ENCODE data around the gene AGXT2. TPM values are rescaled to one million over a fixed set of nuclear protein-coding genes. Genes with fewer than 3 reads are reported as not detected.

Gene AGXT2
- total RNA-seq, 1 experiment from 2014 or later, result not detected

GRCh38 chr5:35023391-35024178 is 24.2 kb downstream of the AGXT2 start:
- Mint-ChIP-seq H3K36me3 (no peaks in the 10 kb centered on the region), H3K9me3 (no peaks in the 10 kb centered on the region), H3K27me3 (ENCODE audit: low read depth) (no peaks in the 10 kb centered on the region), H3K4me1 (no peaks in the 10 kb centered on the region), H3K4me3 (no peak overlapping the region), H3K27ac (no peak overlapping the region)
- POLR2A ChIA-PET, result no interaction called here
- CTCF ChIA-PET, result interaction anchor here (1.4 kb wide), 1 partner anchor 20 kb away, joined by 7 read pairs; no protein-coding TSS in a partner anchor
- no peak for DNase-seq (ENCODE audit: low spot score)
- ATAC-seq, result no peak
- TF ChIP-seq ATF1 (CRISPR knock-in tag; IDR thresholded peaks at IDR 0.05), result no peak
- TF ChIP-seq ZNF532 (CRISPR knock-in tag; IDR thresholded peaks at IDR 0.05; ENCODE audit: borderline replicate concordance), result no peak
- TF ChIP-seq PREB (CRISPR knock-in tag; IDR thresholded peaks at IDR 0.05; ENCODE audit: borderline replicate concordance), result no peak
- TF ChIP-seq MYBL2 (CRISPR knock-in tag; IDR thresholded peaks at IDR 0.05), result no peak
- no peak for TF ChIP-seq NFYB (CRISPR knock-in tag; conservative IDR thresholded peaks at IDR 0.05; ENCODE audit: low read depth)
- no peak for TF ChIP-seq ZMAT4 (CRISPR knock-in tag; IDR thresholded peaks at IDR 0.05)
- TF ChIP-seq FOXP4 (CRISPR knock-in tag; IDR thresholded peaks at IDR 0.05), result no peak
- TF ChIP-seq SP1 (CRISPR knock-in tag; conservative IDR thresholded peaks at IDR 0.05), result no peak
- no peak for TF ChIP-seq USF2 (CRISPR knock-in tag; IDR thresholded peaks at IDR 0.05)
- TF ChIP-seq NR2C2 (CRISPR knock-in tag; IDR thresholded peaks at IDR 0.05), result no peak
- TF ChIP-seq ZNF416 (CRISPR knock-in tag; IDR thresholded peaks at IDR 0.05), result no peak

- Mint-ChIP-seq H3K27ac (no peak overlapping the region), H3K27me3 (ENCODE audit: low read depth) (no peaks in the 10 kb centered on the region; the same call in 1 of the 2 replicates), H3K9me3 (peaks cover 15% of the 10 kb centered on the region), H3K36me3 (no peaks in the 10 kb centered on the region), H3K4me3 (no peak overlapping the region), H3K4me1 (no peaks in the 10 kb centered on the region)
- DNase-seq (ENCODE audit: low spot score) (no peak), ATAC-seq (no peak)
- POLR2A ChIA-PET, result no interaction called here
- CTCF ChIA-PET, result interaction anchor here (1.1 kb wide), 2 partner anchors 13 kb away, joined by 3 to 4 read pairs; no protein-coding TSS in a partner anchor
- TF ChIP-seq ZNF423 (CRISPR knock-in tag; IDR thresholded peaks at IDR 0.05) (no peak), ATF1 (CRISPR knock-in tag; IDR thresholded peaks at IDR 0.05) (no peak), E2F4 (CRISPR knock-in tag; IDR thresholded peaks at IDR 0.05; ENCODE audit: borderline replicate concordance, low read depth) (no peak), GRHL2 (CRISPR knock-in tag; IDR thresholded peaks at IDR 0.05; ENCODE audit: insufficient replicate concordance, severe bottlenecking) (no peak), RORB (CRISPR knock-in tag; IDR thresholded peaks at IDR 0.05) (no peak), ARID4B (CRISPR knock-in tag; IDR thresholded peaks at IDR 0.05; ENCODE audit: borderline replicate concordance) (no peak), TCF7 (CRISPR knock-in tag; IDR thresholded peaks at IDR 0.05; ENCODE audit: low read depth) (no peak)
These were observed 31.3 kb downstream of the AGXT2 start for GRCh38 chr5:35016174-35017051.

Data from WTC11 (cell line).